NB4 (cell line): ENCODE results near the gene PARP8.
"Not testable (repeated sequence)": the region's sequence is repeated elsewhere in the genome, so short reads cannot be mapped to it uniquely, and the experiment has no call there.

Source experiments
- DNase-seq: peaks from one replicate; pipeline ENCODE4 v3.0.0; 2010; ENCODE audit warnings: low read depth
- H3K4me3 ChIP-seq: one replicate; pipeline ENCODE4 v1.5.1; 2011; ENCODE audit warnings: mild to moderate bottlenecking, low read depth, low read length, moderate library complexity
- CTCF ChIP-seq: IDR thresholded peaks from one replicate; pipeline ENCODE4 v1.5.1; 2012; ENCODE audit warnings: low read depth, low read length
- MAX ChIP-seq: IDR thresholded peaks from 2 replicates; pipeline ENCODE4 v1.6.1; 2011; ENCODE audit warnings: low read depth, low read length
- MYC ChIP-seq: IDR thresholded peaks from 2 replicates; pipeline ENCODE4 v1.6.1; 2011; ENCODE audit warnings: low read depth, low read length
- POLR2A ChIP-seq: IDR thresholded peaks from 2 replicates; pipeline ENCODE4 v1.6.1; 2011; ENCODE audit warnings: mild to moderate bottlenecking; ENCODE audit not compliant: insufficient read length; ENCODE audit errors: extremely low read depth

Gene PARP8

GRCh38 chr5:50684721-50685120 is 18.3 kb downstream of the PARP8 start:
- no peak overlapping the region for H3K4me3 ChIP-seq
- DNase-seq: no peak
- no peak for TF ChIP-seq POLR2A
- no peak for TF ChIP-seq MYC
- no peak for TF ChIP-seq MAX
- no peak for TF ChIP-seq CTCF

- no peak overlapping the region for H3K4me3 ChIP-seq
- no peak for TF ChIP-seq MAX
- TF ChIP-seq MYC: no peak
- no peak for TF ChIP-seq CTCF
- TF ChIP-seq POLR2A: no peak
- peak; percentile 48 for DNase-seq
These were observed 21.1 kb downstream of the PARP8 start for GRCh38 chr5:50687548-50687947.

- TF ChIP-seq MAX (no peak), CTCF (no peak), POLR2A (no peak), MYC (no peak)
- DNase-seq: no peak
- no peak overlapping the region for H3K4me3 ChIP-seq
These were observed 25.1 kb downstream of the PARP8 start for GRCh38 chr5:50691399-50692016.

- no peak overlapping the region for H3K4me3 ChIP-seq
- DNase-seq: peak; percentile 69
- TF ChIP-seq MYC (no peak), MAX (no peak)
These were observed 27.7 kb downstream of the PARP8 start for GRCh38 chr5:50694027-50694590.

- H3K4me3 ChIP-seq, DNase-seq: not testable (repeated sequence)
These were observed 28.2 kb downstream of the PARP8 start for GRCh38 chr5:50694626-50695025.

GRCh38 chr5:50697739-50698138 is 31.3 kb downstream of the PARP8 start:
- no peak overlapping the region for H3K4me3 ChIP-seq
- no peak for DNase-seq
- TF ChIP-seq CTCF (no peak), MYC (no peak), POLR2A (no peak), MAX (no peak)

- no peak for DNase-seq
- no peak for TF ChIP-seq MYC
- TF ChIP-seq CTCF: no peak
- TF ChIP-seq MAX: no peak
- no peak overlapping the region for H3K4me3 ChIP-seq
These were observed 33.3 kb downstream of the PARP8 start for GRCh38 chr5:50699737-50700136.
